ENCODE data around the gene AMPD2. TPM values are rescaled to one million over a fixed set of nuclear protein-coding genes. Genes with fewer than 3 reads are reported as not detected.
A peak's percentile ranks its signal among the peaks of the same experiment; 100 is the strongest.

AMPD2 gene
- total RNA-seq, 1 donor = 59.4 TPM

- no peak for DNase-seq (ENCODE audit: insufficient read length, low spot score, missing footprints)
- no peaks in the 10 kb centered on the region for H3K9me3 ChIP-seq (ENCODE audit: low read depth, low read length)
- peaks cover 50% of the 10 kb centered on the region for H3K4me1 ChIP-seq (ENCODE audit: insufficient read depth, low read length)
Measured at GRCh38 chr1:109618661-109619575, 719 bp upstream of the AMPD2 start.

GRCh38 chr1:109620401-109620791, 759 bp downstream of the AMPD2 start:
- Histone ChIP-seq H3K36me3 (ENCODE audit: insufficient read depth, low read length) (no peaks in the 10 kb centered on the region), H4K20me1 (ENCODE audit: insufficient read depth, low read length) (peaks cover 41% of the 10 kb centered on the region), H3K27ac (ENCODE audit: low read depth, low read length) (peak overlapping the region; percentile 93), H3K79me2 (ENCODE audit: insufficient read depth, low read length) (peaks cover 56% of the 10 kb centered on the region), H3K4me1 (ENCODE audit: insufficient read depth, low read length) (peaks cover 53% of the 10 kb centered on the region), H3K4me2 (ENCODE audit: insufficient read depth, low read length) (peak overlapping the region; percentile 98), H3K9me3 (ENCODE audit: low read depth, low read length) (no peaks in the 10 kb centered on the region), H2AFZ (ENCODE audit: low read length) (peak overlapping the region; percentile 80), H3K4me3 (ENCODE audit: insufficient read depth, low read length) (peak overlapping the region; percentile 97), H3K27me3 (ENCODE audit: insufficient read depth, low read length) (no peaks in the 10 kb centered on the region)
- peak; percentile 95 for DNase-seq (ENCODE audit: insufficient read length, low spot score, missing footprints)
- TF ChIP-seq, protein P1, sequence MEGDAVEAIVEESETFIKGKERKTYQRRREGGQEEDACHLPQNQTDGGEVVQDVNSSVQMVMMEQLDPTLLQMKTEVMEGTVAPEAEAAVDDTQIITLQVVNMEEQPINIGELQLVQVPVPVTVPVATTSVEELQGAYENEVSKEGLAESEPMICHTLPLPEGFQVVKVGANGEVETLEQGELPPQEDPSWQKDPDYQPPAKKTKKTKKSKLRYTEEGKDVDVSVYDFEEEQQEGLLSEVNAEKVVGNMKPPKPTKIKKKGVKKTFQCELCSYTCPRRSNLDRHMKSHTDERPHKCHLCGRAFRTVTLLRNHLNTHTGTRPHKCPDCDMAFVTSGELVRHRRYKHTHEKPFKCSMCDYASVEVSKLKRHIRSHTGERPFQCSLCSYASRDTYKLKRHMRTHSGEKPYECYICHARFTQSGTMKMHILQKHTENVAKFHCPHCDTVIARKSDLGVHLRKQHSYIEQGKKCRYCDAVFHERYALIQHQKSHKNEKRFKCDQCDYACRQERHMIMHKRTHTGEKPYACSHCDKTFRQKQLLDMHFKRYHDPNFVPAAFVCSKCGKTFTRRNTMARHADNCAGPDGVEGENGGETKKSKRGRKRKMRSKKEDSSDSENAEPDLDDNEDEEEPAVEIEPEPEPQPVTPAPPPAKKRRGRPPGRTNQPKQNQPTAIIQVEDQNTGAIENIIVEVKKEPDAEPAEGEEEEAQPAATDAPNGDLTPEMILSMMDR (IDR thresholded peaks at IDR 0.05; ENCODE audit: extremely low read depth, low read depth, low read length) = no peak

More at GRCh38 chr1:109618661-109619575, 719 bp upstream of the AMPD2 start:
- Histone ChIP-seq H3K4me3 (ENCODE audit: insufficient read depth, low read length) (peak overlapping the region; percentile 97), H4K20me1 (ENCODE audit: insufficient read depth, low read length) (peaks cover 27% of the 10 kb centered on the region), H3K27me3 (ENCODE audit: insufficient read depth, low read length) (no peaks in the 10 kb centered on the region), H3K36me3 (ENCODE audit: insufficient read depth, low read length) (no peaks in the 10 kb centered on the region), H3K4me2 (ENCODE audit: insufficient read depth, low read length) (peak overlapping the region; percentile 98), H3K27ac (ENCODE audit: low read depth, low read length) (peak overlapping the region; percentile 93), H2AFZ (ENCODE audit: low read length) (peak overlapping the region; percentile 56), H3K79me2 (ENCODE audit: insufficient read depth, low read length) (peaks cover 41% of the 10 kb centered on the region)
- TF ChIP-seq, protein P1 (IDR thresholded peaks at IDR 0.05; ENCODE audit: extremely low read depth, low read depth, low read length) = no peak

DNA sequence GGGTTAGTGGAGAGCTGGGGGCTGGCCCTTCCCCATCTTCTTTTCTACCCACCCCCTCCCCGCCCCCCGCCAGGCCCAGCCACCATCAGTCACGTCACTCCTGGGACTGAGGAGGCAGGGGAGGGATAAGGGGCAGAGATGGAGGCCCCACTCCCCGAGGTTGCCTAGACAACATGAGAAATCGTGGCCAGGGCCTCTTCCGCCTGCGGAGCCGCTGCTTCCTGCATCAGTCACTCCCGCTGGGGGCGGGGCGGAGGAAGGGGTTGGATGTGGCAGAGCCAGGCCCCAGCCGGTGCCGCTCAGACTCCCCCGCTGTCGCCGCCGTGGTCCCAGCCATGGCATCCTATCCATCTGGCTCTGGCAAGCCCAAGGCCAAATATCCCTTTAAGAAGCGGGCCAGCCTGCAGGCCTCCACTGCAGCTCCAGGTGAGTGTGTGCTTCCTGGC, 1.2 kb downstream of the AMPD2 start:
- Histone ChIP-seq H3K9me3 (ENCODE audit: low read depth, low read length) (no peaks in the 10 kb centered on the region), H3K4me1 (ENCODE audit: insufficient read depth, low read length) (peaks cover 53% of the 10 kb centered on the region), H3K27me3 (ENCODE audit: insufficient read depth, low read length) (no peaks in the 10 kb centered on the region), H3K79me2 (ENCODE audit: insufficient read depth, low read length) (peaks cover 60% of the 10 kb centered on the region), H3K36me3 (ENCODE audit: insufficient read depth, low read length) (peaks cover 3% of the 10 kb centered on the region), H3K27ac (ENCODE audit: low read depth, low read length) (peak overlapping the region; percentile 93), H3K4me3 (ENCODE audit: insufficient read depth, low read length) (peak overlapping the region; percentile 97), H4K20me1 (ENCODE audit: insufficient read depth, low read length) (peaks cover 46% of the 10 kb centered on the region), H3K4me2 (ENCODE audit: insufficient read depth, low read length) (peak overlapping the region; percentile 98), H2AFZ (ENCODE audit: low read length) (no peak overlapping the region)
- TF ChIP-seq, protein P1 (IDR thresholded peaks at IDR 0.05; ENCODE audit: extremely low read depth, low read depth, low read length) = no peak
- peak; percentile 100 for DNase-seq (ENCODE audit: insufficient read length, low spot score, missing footprints)
